GM18868 (cell line): ENCODE measurements around the gene PXDC1.

ENCODE experiments used
- ATAC-seq: cut with Tn5 transposase; IDR thresholded peaks from one replicate; pipeline ENCODE4 v1.9.1; 2021; ENCODE audit warnings: mild to moderate bottlenecking, moderate library complexity; ENCODE audit not compliant: unreplicated experiment

The PXDC1 gene

GRCh38 chr6:3715285-3715684 is 36.2 kb downstream of the PXDC1 start:
- ATAC-seq: no peak

- no peak for ATAC-seq
These were observed 36.7 kb downstream of the PXDC1 start for GRCh38 chr6:3714768-3715167.

- no peak for ATAC-seq
These were observed 37.4 kb downstream of the PXDC1 start for GRCh38 chr6:3714111-3714510.

GRCh38 chr6:3712827-3713665 is 38.5 kb downstream of the PXDC1 start:
- no peak for ATAC-seq

- no peak for ATAC-seq
These were observed 39.7 kb downstream of the PXDC1 start for GRCh38 chr6:3711776-3712175.

- no peak for ATAC-seq
These were observed 41.1 kb downstream of the PXDC1 start for GRCh38 chr6:3710403-3710802.

- ATAC-seq: no peak
These were observed 43.0 kb downstream of the PXDC1 start for GRCh38 chr6:3708540-3708939.

- ATAC-seq: no peak
These were observed 43.6 kb downstream of the PXDC1 start for GRCh38 chr6:3707751-3708412.

- no peak for ATAC-seq
These were observed 44.5 kb downstream of the PXDC1 start for GRCh38 chr6:3707024-3707423.

GRCh38 chr6:3706547-3706946 is 45.0 kb downstream of the PXDC1 start:
- ATAC-seq: no peak

GRCh38 chr6:3701631-3702030 is 49.9 kb downstream of the PXDC1 start:
- ATAC-seq: no peak

- no peak for ATAC-seq
These were observed 52.3 kb downstream of the PXDC1 start for GRCh38 chr6:3699231-3699630.

GRCh38 chr6:3698021-3698420 is 53.5 kb downstream of the PXDC1 start:
- no peak for ATAC-seq

GRCh38 chr6:3697609-3698008 is 53.9 kb downstream of the PXDC1 start:
- no peak for ATAC-seq

GRCh38 chr6:3696525-3697088 is 54.9 kb downstream of the PXDC1 start:
- no peak for ATAC-seq

GRCh38 chr6:3695065-3695817 is 56.3 kb downstream of the PXDC1 start:
- no peak for ATAC-seq

GRCh38 chr6:3693831-3694230 is 57.7 kb downstream of the PXDC1 start:
- no peak for ATAC-seq

- ATAC-seq: no peak
These were observed 61.0 kb downstream of the PXDC1 start for GRCh38 chr6:3690506-3690905.

GRCh38 chr6:3687847-3688246 is 63.7 kb downstream of the PXDC1 start:
- ATAC-seq: no peak

- ATAC-seq: no peak
These were observed 68.2 kb downstream of the PXDC1 start for GRCh38 chr6:3683331-3683730.

GRCh38 chr6:3678946-3679345 is 72.6 kb downstream of the PXDC1 start:
- ATAC-seq: no peak
